Kidney glomerular epithelial cell (primary cell): ENCODE results near the gene PTPRZ1.

ENCODE experiments used
- DNase-seq: peaks from one replicate; lab custom pipeline; 2025; lab: John Stamatoyannopoulos, UW

The PTPRZ1 gene

GRCh38 chr7:122054393-122054792, 181.4 kb downstream of the PTPRZ1 start:
- DNase-seq = no peak

GRCh38 chr7:122055073-122055472, 182.1 kb downstream of the PTPRZ1 start:
- DNase-seq = no peak

- DNase-seq = no peak
These were observed 184.0 kb downstream of the PTPRZ1 start for GRCh38 chr7:122056977-122057376.

GRCh38 chr7:122059542-122059941, 186.6 kb downstream of the PTPRZ1 start:
- no peak for DNase-seq

GRCh38 chr7:122063146-122063545, 190.2 kb downstream of the PTPRZ1 start:
- no peak for DNase-seq

GRCh38 chr7:122064971-122065370, 192.0 kb downstream of the PTPRZ1 start:
- no peak for DNase-seq

- no peak for DNase-seq
These were observed 194.1 kb downstream of the PTPRZ1 start for GRCh38 chr7:122067077-122067476.

GRCh38 chr7:122068046-122068445, 195.1 kb downstream of the PTPRZ1 start:
- no peak for DNase-seq

GRCh38 chr7:122068999-122069398, 196.0 kb downstream of the PTPRZ1 start:
- no peak for DNase-seq

GRCh38 chr7:122070062-122070461, 197.1 kb downstream of the PTPRZ1 start:
- DNase-seq = no peak

GRCh38 chr7:122070834-122071233, 197.9 kb downstream of the PTPRZ1 start:
- no peak for DNase-seq

GRCh38 chr7:122072272-122072671, 199.3 kb downstream of the PTPRZ1 start:
- DNase-seq = no peak

GRCh38 chr7:122072924-122073599, 200.1 kb downstream of the PTPRZ1 start:
- no peak for DNase-seq

GRCh38 chr7:122073635-122074034, 200.7 kb downstream of the PTPRZ1 start:
- no peak for DNase-seq

- DNase-seq = no peak
These were observed 209.2 kb downstream of the PTPRZ1 start for GRCh38 chr7:122082160-122082559.

GRCh38 chr7:122082670-122083069, 209.7 kb downstream of the PTPRZ1 start:
- DNase-seq = no peak

GRCh38 chr7:122092964-122093797, 220.2 kb downstream of the PTPRZ1 start:
- peak; percentile 70 for DNase-seq

GRCh38 chr7:122094549-122094948, 221.6 kb downstream of the PTPRZ1 start:
- no peak for DNase-seq

GRCh38 chr7:122095642-122096041, 222.7 kb downstream of the PTPRZ1 start:
- no peak for DNase-seq

GRCh38 chr7:122100021-122100420, 227.1 kb downstream of the PTPRZ1 start:
- no peak for DNase-seq

- no peak for DNase-seq
These were observed 230.1 kb downstream of the PTPRZ1 start for GRCh38 chr7:122103064-122103463.
